Endothelial cell of umbilical vein (primary cell): ENCODE data around the gene EPB41L2.

Experiments used
- CTCF ChIP-seq, 2 donors: IDR thresholded peaks; 1 replicate in 1 of 2; 2 replicates in 1 of 2; pipeline ENCODE4 v1.5.1; 2011; ENCODE audit warnings: low read length in 2 of 2, mild to moderate bottlenecking in 2 of 2, moderate library complexity in 2 of 2, control low read depth in 1 of 2, inconsistent platforms in 1 of 2, low read depth in 1 of 2; ENCODE audit not compliant: insufficient read depth in 1 of 2; ENCODE audit errors: extremely low read depth in 1 of 2
- EZH2 ChIP-seq: IDR thresholded peaks from 2 replicates; pipeline ENCODE4 v1.6.1; 2012; ENCODE audit warnings: borderline replicate concordance, low read depth, mild to moderate bottlenecking, moderate library complexity, low read length, inconsistent platforms; ENCODE audit not compliant: severe bottlenecking
- FOS ChIP-seq: IDR thresholded peaks from 2 replicates; pipeline ENCODE4 v1.6.1; 2011; ENCODE audit warnings: mild to moderate bottlenecking, low read length, moderate library complexity, borderline replicate concordance; ENCODE audit not compliant: insufficient read depth
- GATA2 ChIP-seq: IDR thresholded peaks from 2 replicates; pipeline ENCODE4 v1.7.0; 2011; ENCODE audit warnings: low read depth, mild to moderate bottlenecking, moderate library complexity, mixed read lengths, low read length; ENCODE audit not compliant: insufficient read length, insufficient read depth
- JUN ChIP-seq: IDR thresholded peaks from 2 replicates; pipeline ENCODE4 v1.6.1; 2011; ENCODE audit warnings: borderline replicate concordance, low read depth; ENCODE audit not compliant: insufficient read length, insufficient read depth
- MAX ChIP-seq: IDR thresholded peaks from 2 replicates; pipeline ENCODE4 v1.6.1; 2011; ENCODE audit not compliant: insufficient read depth, insufficient read length
- POLR2A ChIP-seq: IDR thresholded peaks from 2 replicates; pipeline ENCODE4 v1.6.1; 2012; ENCODE audit warnings: low read depth, mild to moderate bottlenecking, control low read depth, low read length
- POLR2AphosphoS5 ChIP-seq: IDR thresholded peaks from 2 replicates; pipeline ENCODE4 v1.6.1; 2012; ENCODE audit warnings: low read depth, mild to moderate bottlenecking, control low read depth, low read length, moderate library complexity; ENCODE audit not compliant: insufficient read depth

GRCh38 chr6:131026243-131026642, 36.8 kb downstream of the EPB41L2 start:
- TF ChIP-seq JUN (no peak), CTCF (IDR thresholded peaks at IDR 0.05; ENCODE audit: extremely low read depth in 1 of 2, insufficient read depth in 1 of 2, low read depth in 1 of 2, low read length in 2 of 2) (no peak), POLR2A (no peak), MAX (no peak), POLR2AphosphoS5 (no peak), EZH2 (no peak), FOS (no peak), GATA2 (no peak)
